KMS-11 (cell line): Measurements from ENCODE around the gene IKBKE.

Source experiments
- H2AFZ ChIP-seq: fragments of 200-600 bp; sonication (generic); 2 replicates; pipeline ENCODE4 v1.6.1; 2016; ENCODE audit warnings: antibody characterized with exemption, mixed run types, low read depth
- H3K27ac ChIP-seq: fragments of 200-600 bp; sonication (generic); 2 replicates; pipeline ENCODE4 v1.6.1; 2016; ENCODE audit warnings: mild to moderate bottlenecking, mixed run types
- H3K27me3 ChIP-seq: fragments of 200-600 bp; sonication (generic); 2 replicates; pipeline ENCODE4 v1.6.1; 2017; ENCODE audit warnings: mild to moderate bottlenecking, low read depth, mixed run types, moderate library complexity; ENCODE audit not compliant: insufficient read depth
- H3K36me3 ChIP-seq: fragments of 200-600 bp; sonication (generic); 2 replicates; pipeline ENCODE4 v1.6.1; 2017; ENCODE audit warnings: mild to moderate bottlenecking, mixed run types; ENCODE audit not compliant: insufficient read depth
- H3K4me1 ChIP-seq: fragments of 200-600 bp; sonication (generic); 2 replicates; pipeline ENCODE4 v1.6.1; 2016; ENCODE audit warnings: mild to moderate bottlenecking, low read depth, mixed run types; ENCODE audit not compliant: poor library complexity, severe bottlenecking
- H3K4me2 ChIP-seq: fragments of 200-600 bp; sonication (generic); 2 replicates; pipeline ENCODE4 v1.7.0; 2016; ENCODE audit warnings: mild to moderate bottlenecking, mixed run types
- H3K4me3 ChIP-seq: fragments of 200-600 bp; sonication (generic); IDR thresholded peaks from 2 replicates; pipeline ENCODE4 v1.6.1; 2017; ENCODE audit warnings: low read depth, low read length, mixed read lengths; ENCODE audit not compliant: insufficient read depth
- H3K79me2 ChIP-seq: fragments of 200-600 bp; sonication (generic); 2 replicates; pipeline ENCODE4 v1.6.1; 2016; ENCODE audit warnings: low read depth, mixed run types; ENCODE audit not compliant: insufficient read depth
- H3K9ac ChIP-seq: fragments of 200-600 bp; sonication (generic); 2 replicates; pipeline ENCODE4 v1.6.1; 2016; ENCODE audit warnings: mild to moderate bottlenecking, mixed run types
- H4K20me1 ChIP-seq: fragments of 200-600 bp; sonication (generic); 2 replicates; pipeline ENCODE4 v1.6.1; 2016; ENCODE audit warnings: mild to moderate bottlenecking, mixed run types; ENCODE audit not compliant: insufficient read depth
- CTCF ChIP-seq: fragments of 200-600 bp; sonication (generic); conservative IDR thresholded peaks from 2 replicates; pipeline ENCODE4 v1.6.1; 2017; ENCODE audit warnings: low read depth, mild to moderate bottlenecking, antibody characterized with exemption, low read length, moderate library complexity, mixed read lengths

Gene IKBKE

DNA sequence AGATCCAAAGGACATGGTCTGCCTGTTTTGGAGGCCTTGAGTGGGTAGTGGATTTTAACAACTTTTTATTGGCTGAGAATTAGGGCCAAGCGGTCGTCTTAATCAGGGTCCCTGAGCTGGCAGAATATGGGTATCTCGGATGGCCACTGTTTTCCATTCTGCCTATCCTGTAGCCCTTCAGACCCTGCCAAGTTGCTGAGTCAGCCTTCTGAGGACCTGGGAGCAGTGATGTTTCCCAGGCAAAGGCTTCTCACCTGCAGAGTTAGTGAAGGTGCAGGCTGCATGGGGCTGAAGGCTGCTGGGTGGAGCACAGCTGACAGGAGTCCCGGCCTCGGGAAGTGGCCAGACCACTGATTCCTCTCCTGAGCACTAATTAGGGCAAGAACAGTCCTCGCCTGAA, 48.5 kb downstream of the IKBKE start:
- H3K27ac ChIP-seq: no peak overlapping the region
- no peaks in the 10 kb centered on the region for H4K20me1 ChIP-seq
- H3K27me3 ChIP-seq: no peaks in the 10 kb centered on the region
- H3K4me2 ChIP-seq: no peak overlapping the region
- no peaks in the 10 kb centered on the region for H3K79me2 ChIP-seq
- no peak for TF ChIP-seq CTCF
- no peaks in the 10 kb centered on the region for H3K4me1 ChIP-seq
- no peak overlapping the region for H2AFZ ChIP-seq
- no peaks in the 10 kb centered on the region for H3K36me3 ChIP-seq
- no peak overlapping the region for H3K4me3 ChIP-seq
- no peak overlapping the region for H3K9ac ChIP-seq

DNA sequence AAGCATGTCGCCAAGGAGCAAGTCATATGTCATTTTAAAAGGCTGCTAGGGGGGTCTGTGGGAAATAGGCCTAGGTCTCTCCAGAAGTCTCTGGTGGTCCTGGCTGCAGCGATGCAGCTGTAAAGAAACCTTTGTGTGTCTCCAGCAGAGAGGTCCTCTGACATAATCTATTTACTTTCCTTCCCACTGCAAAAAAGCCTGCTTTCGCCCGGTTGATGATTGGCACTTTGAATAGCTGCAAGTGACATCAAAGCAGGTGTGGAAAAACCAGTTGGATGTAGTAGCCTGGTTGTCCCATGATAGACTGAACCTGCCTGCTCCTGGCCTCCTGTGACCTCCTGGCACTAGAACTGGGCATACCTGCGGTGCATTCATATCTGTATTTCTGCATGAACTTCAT, 50.9 kb downstream of the IKBKE start:
- Histone ChIP-seq H3K27me3 (no peaks in the 10 kb centered on the region), H2AFZ (no peak overlapping the region), H3K79me2 (no peaks in the 10 kb centered on the region), H3K4me1 (no peaks in the 10 kb centered on the region), H3K9ac (no peak overlapping the region), H3K4me2 (no peak overlapping the region), H3K27ac (no peak overlapping the region), H4K20me1 (no peaks in the 10 kb centered on the region), H3K4me3 (no peak overlapping the region), H3K36me3 (no peaks in the 10 kb centered on the region)
- TF ChIP-seq CTCF: no peak

GRCh38 chr1:206521694-206522402, 51.6 kb downstream of the IKBKE start:
- Histone ChIP-seq H3K4me2 (no peak overlapping the region), H3K9ac (no peak overlapping the region), H2AFZ (no peak overlapping the region), H3K4me3 (no peak overlapping the region), H4K20me1 (no peaks in the 10 kb centered on the region), H3K79me2 (no peaks in the 10 kb centered on the region), H3K4me1 (no peaks in the 10 kb centered on the region), H3K27ac (no peak overlapping the region), H3K36me3 (no peaks in the 10 kb centered on the region), H3K27me3 (no peaks in the 10 kb centered on the region)
- TF ChIP-seq CTCF: no peak

GRCh38 chr1:206524739-206525364, 54.6 kb downstream of the IKBKE start:
- H2AFZ ChIP-seq: no peak overlapping the region

More at GRCh38 chr1:206524739-206525364, 54.6 kb downstream of the IKBKE start:
- no peak overlapping the region for H3K4me3 ChIP-seq
- H3K4me2 ChIP-seq: no peak overlapping the region
- H3K79me2 ChIP-seq: no peaks in the 10 kb centered on the region
- no peaks in the 10 kb centered on the region for H3K36me3 ChIP-seq
- H3K4me1 ChIP-seq: no peaks in the 10 kb centered on the region
- no peaks in the 10 kb centered on the region for H3K27me3 ChIP-seq
- H4K20me1 ChIP-seq: no peaks in the 10 kb centered on the region
- no peak for TF ChIP-seq CTCF
- no peak overlapping the region for H3K9ac ChIP-seq
- no peak overlapping the region for H3K27ac ChIP-seq
